ENCODE data around the gene TRRAP.

- TF ChIP-seq CTCF (IDR thresholded peaks at IDR 0.05) (no peak), POLR2A (IDR thresholded peaks at IDR 0.05) (no peak)
Measured at GRCh38 chr7:99042957-99043356, 164.6 kb downstream of the TRRAP start.
